ENCODE measurements around the gene KCND3. TPM values are rescaled to one million over a fixed set of nuclear protein-coding genes. Genes with fewer than 3 reads are reported as not detected.

The KCND3 gene
- total RNA-seq, 1 experiment from 2014 or later, result 0.15 TPM

- Histone ChIP-seq H2AFZ (ENCODE audit: low read length) (no peak overlapping the region), H2BK12ac (ENCODE audit: insufficient read length, low read depth, low read length) (no peak overlapping the region), H2BK5ac (ENCODE audit: insufficient read length, low read length) (no peak overlapping the region), H2BK120ac (ENCODE audit: low read depth, low read length, poor library complexity, severe bottlenecking) (no peak overlapping the region), H3K9ac (ENCODE audit: extremely low read depth, insufficient read length, low read length) (no peak overlapping the region), H3K56ac (ENCODE audit: insufficient read length, low read depth, low read length) (no peak overlapping the region), H3T11ph (ENCODE audit: low read length) (no peak overlapping the region), H2AK5ac (ENCODE audit: insufficient read length, low read length) (no peak overlapping the region), H4K8ac (replicated peaks; ENCODE audit: insufficient read length, low read depth, low read length) (no peak overlapping the region), H2BK20ac (ENCODE audit: low read depth, low read length, poor library complexity, severe bottlenecking) (no peak overlapping the region), H4K5ac (ENCODE audit: insufficient read length, low read depth, low read length) (no peak overlapping the region), H3K18ac (ENCODE audit: insufficient read length, low read depth, low read length) (no peak overlapping the region), H3K9me3 (ENCODE audit: control insufficient read depth, low read depth, low read length) (no peaks in the 10 kb centered on the region), H3K27ac (ENCODE audit: insufficient read length, low read depth, low read length) (no peak overlapping the region), H3K4me1 (ENCODE audit: insufficient read depth, low read length) (peaks cover 8% of the 10 kb centered on the region), H3K79me2 (ENCODE audit: insufficient read depth, low read length) (no peaks in the 10 kb centered on the region), H3K14ac (ENCODE audit: insufficient read depth, low read length) (no peak overlapping the region), H4K20me1 (ENCODE audit: control insufficient read depth, insufficient read depth, insufficient read length) (no peaks in the 10 kb centered on the region), H3K79me1 (ENCODE audit: insufficient read depth, low read depth, low read length, poor library complexity, severe bottlenecking) (no peaks in the 10 kb centered on the region), H3K27me3 (ENCODE audit: insufficient read depth, low read length) (no peaks in the 10 kb centered on the region), H3K23me2 (ENCODE audit: insufficient read length, low read depth, low read length, poor library complexity, severe bottlenecking) (no peaks in the 10 kb centered on the region), H3K4me2 (ENCODE audit: insufficient read depth, insufficient read length, low read length) (no peak overlapping the region), H3K4ac (ENCODE audit: low read depth, low read length) (no peak overlapping the region), H3K23ac (ENCODE audit: insufficient read length, low read depth, low read length) (no peak overlapping the region), H4K91ac (ENCODE audit: insufficient read length, low read depth, low read length) (no peak overlapping the region), H2BK15ac (ENCODE audit: low read depth, low read length) (no peak overlapping the region)
- H3K27ac Mint-ChIP-seq, result peak overlapping the region in 1 of 3 experiments; percentile 54; a peak in 1 of 7 replicates
- H3K27me3 Mint-ChIP-seq (ENCODE audit: low read depth), result peaks cover 5% of the 10 kb centered on the region
- no peaks in the 10 kb centered on the region for H3K36me3 Mint-ChIP-seq (ENCODE audit: insufficient read depth in 1 of 3, low read depth in 3 of 3)
- H3K4me3 Mint-ChIP-seq, result no peak overlapping the region
- H3K9me3 Mint-ChIP-seq, result no peaks in the 10 kb centered on the region
- no peak for DNase-seq
- H3K4me1 Mint-ChIP-seq, result peaks cover 19 to 24% of the 10 kb centered on the region in 2 experiments
- TF ChIP-seq CTCF (conservative IDR thresholded peaks at IDR 0.05), result no peak
- no CpG with 5 or more reads among the region's 8 CpGs for WGBS (ENCODE audit: extremely low coverage, insufficient read length, low lambda C conversion rate)
These were observed 28.5 kb downstream of the KCND3 start for GRCh38 chr1:111961016-111961415.

All from H9 (cell line).